Smooth muscle cell (in vitro differentiated cells): ENCODE results near the gene NR2F6. TPM values are rescaled to one million over a fixed set of nuclear protein-coding genes. Genes with fewer than 3 reads are reported as not detected.

Experiments
- DNase-seq: peaks from one replicate; lab custom pipeline; 2025; ENCODE audit not compliant: unreplicated experiment; lab: John Stamatoyannopoulos, UW
- H2AFZ ChIP-seq: fragments of 200-600 bp; sonication (generic); 2 replicates; pipeline ENCODE4 v1.6.0; 2016; ENCODE audit warnings: antibody characterized with exemption, low read depth, mild to moderate bottlenecking
- H3F3A ChIP-seq: fragments of 200-600 bp; sonication (generic); 2 replicates; pipeline ENCODE4 v1.6.0; 2017; ENCODE audit warnings: antibody characterized with exemption, low read depth
- H3K27ac ChIP-seq: fragments of 200-600 bp; sonication (generic); 2 replicates; pipeline ENCODE4 v1.5.1; 2016; ENCODE audit warnings: low read depth, mild to moderate bottlenecking
- H3K27me3 ChIP-seq: fragments of 200-600 bp; sonication (generic); 2 replicates; pipeline ENCODE4 v1.6.1; 2016; ENCODE audit warnings: low read depth, mild to moderate bottlenecking
- H3K36me3 ChIP-seq: fragments of 200-600 bp; sonication (generic); 2 replicates; pipeline ENCODE4 v1.5.1; 2016; ENCODE audit warnings: low read depth
- H3K4me1 ChIP-seq: fragments of 200-600 bp; sonication (generic); 2 replicates; pipeline ENCODE4 v1.5.1; 2016; ENCODE audit warnings: low read depth
- H3K4me2 ChIP-seq: fragments of 200-600 bp; sonication (generic); 2 replicates; pipeline ENCODE4 v1.6.0; 2016; ENCODE audit warnings: mild to moderate bottlenecking
- H3K4me3 ChIP-seq: fragments of 200-600 bp; sonication (generic); 2 replicates; pipeline ENCODE4 v1.5.1; 2016; ENCODE audit warnings: mild to moderate bottlenecking
- H3K79me2 ChIP-seq: fragments of 200-600 bp; sonication (generic); 2 replicates; pipeline ENCODE4 v1.6.0; 2016; ENCODE audit warnings: low read depth, mild to moderate bottlenecking
- H3K9ac ChIP-seq: fragments of 200-600 bp; sonication (generic); 2 replicates; pipeline ENCODE4 v1.6.0; 2016; ENCODE audit warnings: low read depth
- H3K9me3 ChIP-seq: fragments of 200-600 bp; sonication (generic); replicated peaks from 2 replicates; pipeline ENCODE4 v1.5.1; 2016; ENCODE audit warnings: low read depth
- H4K20me1 ChIP-seq: fragments of 200-600 bp; sonication (generic); 2 replicates; pipeline ENCODE4 v1.6.0; 2016; ENCODE audit warnings: low read depth
- WGBS: methylation state at CpG from one replicate; pipeline ENCODE4 v1.1.7; 2016; ENCODE audit warnings: low lambda C conversion rate; 5-methylcytosine and 5-hydroxymethylcytosine counted together
- polyA plus RNA-seq: library from polyadenylated mRNA; unstranded; fragments of >200 nt; fragmentation: Nextera tagmentation; extraction: Ambion mirVana; gene quantifications from 2 replicates; pipeline ENCODE4 v1.2.1, GENCODE V29; 2016
- total RNA-seq: library from RNA; depleted of rRNA; stranded (reverse); fragments of >200 nt; gene quantifications from 2 replicates; pipeline ENCODE4 v1.2.3, GENCODE V29; 2014
- TF ChIP-seq, protein P1 (sequence below): fragments of 200-600 bp; sonication (generic); IDR thresholded peaks from 2 replicates; pipeline ENCODE4 v1.5.1; 2017; ENCODE audit warnings: borderline replicate concordance, mild to moderate bottlenecking, antibody characterized with exemption; ENCODE audit not compliant: insufficient read depth, poor library complexity, severe bottlenecking

Gene NR2F6
- total and polyA plus RNA-seq, 2 experiments from 2014 or later = 57.4 to 104 TPM

GRCh38 chr19:17219286-17219685, 26.4 kb downstream of the NR2F6 start:
- TF ChIP-seq, protein P1, sequence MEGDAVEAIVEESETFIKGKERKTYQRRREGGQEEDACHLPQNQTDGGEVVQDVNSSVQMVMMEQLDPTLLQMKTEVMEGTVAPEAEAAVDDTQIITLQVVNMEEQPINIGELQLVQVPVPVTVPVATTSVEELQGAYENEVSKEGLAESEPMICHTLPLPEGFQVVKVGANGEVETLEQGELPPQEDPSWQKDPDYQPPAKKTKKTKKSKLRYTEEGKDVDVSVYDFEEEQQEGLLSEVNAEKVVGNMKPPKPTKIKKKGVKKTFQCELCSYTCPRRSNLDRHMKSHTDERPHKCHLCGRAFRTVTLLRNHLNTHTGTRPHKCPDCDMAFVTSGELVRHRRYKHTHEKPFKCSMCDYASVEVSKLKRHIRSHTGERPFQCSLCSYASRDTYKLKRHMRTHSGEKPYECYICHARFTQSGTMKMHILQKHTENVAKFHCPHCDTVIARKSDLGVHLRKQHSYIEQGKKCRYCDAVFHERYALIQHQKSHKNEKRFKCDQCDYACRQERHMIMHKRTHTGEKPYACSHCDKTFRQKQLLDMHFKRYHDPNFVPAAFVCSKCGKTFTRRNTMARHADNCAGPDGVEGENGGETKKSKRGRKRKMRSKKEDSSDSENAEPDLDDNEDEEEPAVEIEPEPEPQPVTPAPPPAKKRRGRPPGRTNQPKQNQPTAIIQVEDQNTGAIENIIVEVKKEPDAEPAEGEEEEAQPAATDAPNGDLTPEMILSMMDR = no peak
- no peaks in the 10 kb centered on the region for H3K36me3 ChIP-seq
- H4K20me1 ChIP-seq = no peaks in the 10 kb centered on the region
- H2AFZ ChIP-seq = no peak overlapping the region
- H3K4me2 ChIP-seq = no peak overlapping the region
- H3K9me3 ChIP-seq = no peaks in the 10 kb centered on the region
- peaks cover 5% of the 10 kb centered on the region for H3K4me1 ChIP-seq
- H3F3A ChIP-seq = peaks cover 9% of the 10 kb centered on the region
- H3K4me3 ChIP-seq = no peak overlapping the region
- no peaks in the 10 kb centered on the region for H3K79me2 ChIP-seq
- no peak overlapping the region for H3K27ac ChIP-seq
- no peak overlapping the region for H3K9ac ChIP-seq
- 98% methylated on average over 8 of the region's 8 CpGs for WGBS
- no peaks in the 10 kb centered on the region for H3K27me3 ChIP-seq
- no peak for DNase-seq

DNA sequence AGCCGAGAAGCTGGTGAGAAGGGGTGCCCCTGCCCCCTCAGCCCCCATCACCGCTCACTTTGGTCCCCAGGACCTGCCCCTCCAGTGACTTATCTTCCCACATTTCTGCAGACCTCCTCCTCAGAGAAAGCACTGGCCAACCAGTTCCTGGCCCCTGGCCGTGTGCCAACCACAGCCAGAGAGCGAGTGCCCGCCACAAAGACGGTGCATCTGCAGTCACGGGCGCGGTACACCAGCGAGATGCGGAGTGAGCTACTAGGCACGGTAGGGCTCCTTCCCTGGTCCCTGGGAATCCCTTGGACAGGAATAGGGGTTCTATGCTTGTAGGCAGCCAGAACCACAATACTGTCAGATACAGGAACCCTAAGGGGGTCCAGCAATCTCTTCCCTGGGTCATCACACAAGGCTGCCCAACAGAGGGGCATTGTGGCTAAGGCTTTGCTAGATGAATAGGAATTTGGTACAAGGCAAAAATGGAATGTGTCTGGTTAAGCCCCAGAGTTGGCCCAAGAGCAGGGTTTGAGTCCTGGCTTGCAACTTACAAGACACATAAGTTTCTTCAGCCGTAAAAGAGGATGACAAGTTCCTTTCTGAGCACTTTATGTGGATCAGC, 29.6 kb downstream of the NR2F6 start:
- Histone ChIP-seq H2AFZ (no peak overlapping the region), H3K9ac (no peak overlapping the region), H3K36me3 (no peaks in the 10 kb centered on the region), H3K79me2 (no peaks in the 10 kb centered on the region), H3K4me1 (peaks cover 5% of the 10 kb centered on the region), H3K4me3 (peak overlapping the region; percentile 74), H4K20me1 (no peaks in the 10 kb centered on the region), H3F3A (no peaks in the 10 kb centered on the region), H3K4me2 (peak overlapping the region; percentile 91), H3K27me3 (no peaks in the 10 kb centered on the region), H3K9me3 (no peaks in the 10 kb centered on the region), H3K27ac (no peak overlapping the region)
- TF ChIP-seq, protein P1 = no peak
- DNase-seq = no peak
- 93% methylated on average over 13 of the region's 13 CpGs for WGBS

- Histone ChIP-seq H4K20me1 (no peaks in the 10 kb centered on the region), H3K4me3 (peak within 1 kb of the TSS; percentile 74), H3K9me3 (no peaks in the 10 kb centered on the region), H3F3A (no peaks in the 10 kb centered on the region), H3K27me3 (no peaks in the 10 kb centered on the region), H3K9ac (peak within 1 kb of the TSS; percentile 84), H3K4me2 (peak within 1 kb of the TSS; percentile 91), H2AFZ (peak within 1 kb of the TSS; percentile 15), H3K4me1 (peaks cover 5% of the 10 kb centered on the region), H3K27ac (peak within 1 kb of the TSS; percentile 71), H3K36me3 (no peaks in the 10 kb centered on the region), H3K79me2 (no peaks in the 10 kb centered on the region)
- DNase-seq = peak; percentile 79
- TF ChIP-seq, protein P1 = no peak
- WGBS = 4% methylated on average over 52 of the region's 56 CpGs
These were observed 30.4 kb downstream of the NR2F6 start, which contains the start of gene USE1 for GRCh38 chr19:17215127-17215971. USE1 (plus strand) TSS chr19:17215357; CDS start chr19:17215406, 49 bp downstream.
